Gastroesophageal sphincter (tissue), 3 donors: ENCODE data around the gene VPS13A.

Experiments
- POLR2A ChIP-seq, 2 donors: fragments of 450-650 bp; IDR thresholded peaks; one replicate each; pipeline ENCODE4 v1.6.1; 2017; ENCODE audit warnings: antibody characterized with exemption in 2 of 2, mild to moderate bottlenecking in 2 of 2, moderate library complexity in 1 of 2
- TF ChIP-seq, protein P1 (sequence below), 4 experiments: fragments of 200-600 bp in 2 of 4; fragments of 450-650 bp in 2 of 4; sonication (generic) in 1 of 4; IDR thresholded peaks; one replicate each; pipeline ENCODE4 v1.5.1; 2017 to 2019; ENCODE audit warnings: antibody characterized with exemption in 4 of 4, mild to moderate bottlenecking in 2 of 4, moderate library complexity in 2 of 4

GRCh38 chr9:77438653-77439052 is 261.3 kb downstream of the VPS13A start:
- no peak for TF ChIP-seq POLR2A (IDR thresholded peaks at IDR 0.05)
- TF ChIP-seq, protein P1, sequence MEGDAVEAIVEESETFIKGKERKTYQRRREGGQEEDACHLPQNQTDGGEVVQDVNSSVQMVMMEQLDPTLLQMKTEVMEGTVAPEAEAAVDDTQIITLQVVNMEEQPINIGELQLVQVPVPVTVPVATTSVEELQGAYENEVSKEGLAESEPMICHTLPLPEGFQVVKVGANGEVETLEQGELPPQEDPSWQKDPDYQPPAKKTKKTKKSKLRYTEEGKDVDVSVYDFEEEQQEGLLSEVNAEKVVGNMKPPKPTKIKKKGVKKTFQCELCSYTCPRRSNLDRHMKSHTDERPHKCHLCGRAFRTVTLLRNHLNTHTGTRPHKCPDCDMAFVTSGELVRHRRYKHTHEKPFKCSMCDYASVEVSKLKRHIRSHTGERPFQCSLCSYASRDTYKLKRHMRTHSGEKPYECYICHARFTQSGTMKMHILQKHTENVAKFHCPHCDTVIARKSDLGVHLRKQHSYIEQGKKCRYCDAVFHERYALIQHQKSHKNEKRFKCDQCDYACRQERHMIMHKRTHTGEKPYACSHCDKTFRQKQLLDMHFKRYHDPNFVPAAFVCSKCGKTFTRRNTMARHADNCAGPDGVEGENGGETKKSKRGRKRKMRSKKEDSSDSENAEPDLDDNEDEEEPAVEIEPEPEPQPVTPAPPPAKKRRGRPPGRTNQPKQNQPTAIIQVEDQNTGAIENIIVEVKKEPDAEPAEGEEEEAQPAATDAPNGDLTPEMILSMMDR (IDR thresholded peaks at IDR 0.05) = no peak
